Right lobe of liver (tissue), 4 donors: ENCODE data around the gene GGTLC3.
"Not testable (repeated sequence)": the region's sequence is repeated elsewhere in the genome, so short reads cannot be mapped to it uniquely, and the experiment has no call there.

Source experiments
- POLR2A ChIP-seq: fragments of 450-650 bp; IDR thresholded peaks from one replicate; pipeline ENCODE4 v1.6.1; 2017; ENCODE audit warnings: antibody characterized with exemption, mild to moderate bottlenecking
- TF ChIP-seq, protein P1 (sequence below), 4 donors: fragments of 200-600 bp in 3 of 4; fragments of 450-650 bp in 1 of 4; IDR thresholded peaks; one replicate each; pipeline versions ENCODE4 v1.5.1 to v1.8.0; 2016 to 2022; ENCODE audit warnings: antibody characterized with exemption in 4 of 4, mild to moderate bottlenecking in 2 of 4
- donor health status: DM: no; HTN: no; CAD: no.
- donor health status: DM: no; HTN: no; CAD: no.
- donor health status: DM: no; HTN: yes; CAD: no.

DNA sequence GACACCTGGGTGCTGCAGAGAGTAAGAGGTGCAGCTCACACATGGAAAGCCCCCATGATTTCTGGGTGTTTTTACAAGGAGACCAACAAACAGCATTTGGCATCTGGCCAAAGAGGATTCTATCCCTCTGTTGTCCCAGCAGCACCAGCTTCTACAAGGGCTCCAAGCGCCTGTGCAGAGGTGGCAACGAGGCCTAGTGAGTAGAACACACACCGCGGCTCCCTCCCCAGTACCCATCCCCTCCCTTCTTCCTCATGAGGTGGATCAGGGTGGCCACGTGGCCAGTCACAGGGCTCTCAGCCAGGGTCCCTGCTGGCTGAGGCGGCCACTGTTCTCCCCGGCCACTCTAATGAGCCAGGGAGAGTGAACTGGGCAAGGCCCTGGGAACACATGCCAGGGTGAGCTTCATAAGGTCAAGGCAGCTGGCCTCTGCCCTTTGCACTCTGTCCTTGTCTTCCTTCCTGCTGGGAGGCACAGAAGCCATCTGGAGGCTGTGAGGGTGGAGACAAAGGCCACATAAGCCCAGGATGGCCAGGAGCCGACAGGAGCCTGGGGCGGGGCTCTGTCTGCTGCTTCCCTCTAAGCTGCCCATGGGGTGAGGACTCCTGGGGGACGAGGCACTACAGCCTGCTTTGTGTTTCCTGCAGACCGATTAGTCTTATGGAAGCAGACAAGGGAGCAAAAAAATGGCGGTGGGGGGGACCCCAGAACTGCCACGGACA, 31.7 kb upstream of the GGTLC3 start:
- TF ChIP-seq, protein P1, sequence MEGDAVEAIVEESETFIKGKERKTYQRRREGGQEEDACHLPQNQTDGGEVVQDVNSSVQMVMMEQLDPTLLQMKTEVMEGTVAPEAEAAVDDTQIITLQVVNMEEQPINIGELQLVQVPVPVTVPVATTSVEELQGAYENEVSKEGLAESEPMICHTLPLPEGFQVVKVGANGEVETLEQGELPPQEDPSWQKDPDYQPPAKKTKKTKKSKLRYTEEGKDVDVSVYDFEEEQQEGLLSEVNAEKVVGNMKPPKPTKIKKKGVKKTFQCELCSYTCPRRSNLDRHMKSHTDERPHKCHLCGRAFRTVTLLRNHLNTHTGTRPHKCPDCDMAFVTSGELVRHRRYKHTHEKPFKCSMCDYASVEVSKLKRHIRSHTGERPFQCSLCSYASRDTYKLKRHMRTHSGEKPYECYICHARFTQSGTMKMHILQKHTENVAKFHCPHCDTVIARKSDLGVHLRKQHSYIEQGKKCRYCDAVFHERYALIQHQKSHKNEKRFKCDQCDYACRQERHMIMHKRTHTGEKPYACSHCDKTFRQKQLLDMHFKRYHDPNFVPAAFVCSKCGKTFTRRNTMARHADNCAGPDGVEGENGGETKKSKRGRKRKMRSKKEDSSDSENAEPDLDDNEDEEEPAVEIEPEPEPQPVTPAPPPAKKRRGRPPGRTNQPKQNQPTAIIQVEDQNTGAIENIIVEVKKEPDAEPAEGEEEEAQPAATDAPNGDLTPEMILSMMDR (IDR thresholded peaks at IDR 0.05), result not testable (repeated sequence)
- TF ChIP-seq POLR2A, result not testable (repeated sequence)
